Measurements from ENCODE around the gene JMJD1C. TPM values are rescaled to one million over a fixed set of nuclear protein-coding genes. Genes with fewer than 3 reads are reported as not detected.

Gene JMJD1C
- total and polyA plus RNA-seq, 2 donors (not counting 3 experiments of a cell fraction or from before 2014, with no cell fraction given), result 32.1 to 97.1 TPM

- Histone ChIP-seq H3K9ac (replicated peaks; ENCODE audit: extremely low read depth, insufficient read depth, low read length) (no peak overlapping the region), H3K4me2 (ENCODE audit: insufficient read depth, low read length) (no peak overlapping the region), H3K4me1 (ENCODE audit: control insufficient read depth, extremely low read depth, insufficient read depth, low read length) (peaks cover 7% of the 10 kb centered on the region), H3K36me3 (ENCODE audit: control insufficient read depth in 2 of 2, extremely low read depth in 1 of 2, insufficient read depth in 2 of 2, low read length in 2 of 2) (no peaks in the 10 kb centered on the region), H3K27ac (ENCODE audit: insufficient read depth, low read depth, low read length) (no peak overlapping the region), H3K9me1 (replicated peaks; ENCODE audit: control insufficient read depth, extremely low read depth, insufficient read depth, low read length) (no peaks in the 10 kb centered on the region), H4K20me1 (replicated peaks; ENCODE audit: control insufficient read depth, extremely low read depth, insufficient read depth, low read length) (peaks cover 8% of the 10 kb centered on the region), H3K9me3 (replicated peaks; ENCODE audit: control insufficient read depth, insufficient read depth, low read length) (no peaks in the 10 kb centered on the region), H2AFZ (ENCODE audit: low read depth, low read length) (no peak overlapping the region), H3K27me3 (ENCODE audit: control insufficient read depth in 2 of 2, insufficient read depth in 2 of 2, low read length in 2 of 2) (no peaks in the 10 kb centered on the region), H3K4me3 (replicated peaks in 1 of 3; ENCODE audit: insufficient read depth in 1 of 3, low read depth in 1 of 3, low read length in 3 of 3) (no peak overlapping the region), H3K79me2 (ENCODE audit: control insufficient read depth, insufficient read depth, low read length) (peaks cover 84% of the 10 kb centered on the region)
- TF ChIP-seq EZH2 (IDR thresholded peaks at IDR 0.05; ENCODE audit: borderline replicate concordance, low read depth, low read length, severe bottlenecking), result no peak
- TF ChIP-seq POLR2AphosphoS5 (IDR thresholded peaks at IDR 0.05; ENCODE audit: insufficient read depth, low read depth, low read length), result no peak
- TF ChIP-seq JUN (IDR thresholded peaks at IDR 0.05; ENCODE audit: borderline replicate concordance, insufficient read depth, insufficient read length, low read depth), result no peak
- TF ChIP-seq MAX (IDR thresholded peaks at IDR 0.05; ENCODE audit: insufficient read depth, insufficient read length), result no peak
- TF ChIP-seq FOS (IDR thresholded peaks at IDR 0.05; ENCODE audit: borderline replicate concordance, insufficient read depth, low read length), result no peak
- TF ChIP-seq CTCF (IDR thresholded peaks at IDR 0.05; ENCODE audit: extremely low read depth in 1 of 2, insufficient read depth in 1 of 2, low read depth in 1 of 2, low read length in 2 of 2), result no peak
- TF ChIP-seq GATA2 (IDR thresholded peaks at IDR 0.05; ENCODE audit: insufficient read depth, insufficient read length, low read depth, low read length), result no peak
- TF ChIP-seq MYC (IDR thresholded peaks at IDR 0.05; ENCODE audit: low read depth, low read length), result no peak
- TF ChIP-seq POLR2A (IDR thresholded peaks at IDR 0.05; ENCODE audit: low read depth, low read length), result no peak
- CTCF ChIA-PET, result interaction anchor here (1.7 kb wide), 2 partner anchors 55 to 499 kb away, joined by 4 to 5 read pairs; no protein-coding TSS in a partner anchor
- FAIRE-seq (no peak), DNase-seq (ENCODE audit: low read depth, low spot score) (no peak)
- dilution Hi-C loops (cut with MboI; ENCODE audit: extremely low pct_ligation_motif_present, low sequenced_read_pairs) (loop anchor here (25.0 kb wide), 1 partner anchor 490 kb away; no protein-coding TSS in a partner anchor), intact Hi-C loops (cut with micrococcal nuclease) (no loop called here)
- POLR2A ChIA-PET, result no interaction called here
- no TSS peak for BruUV-seq (replicated peaks)
Measured at GRCh38 chr10:63221950-63222349, 243.8 kb downstream of the JMJD1C start.

All from endothelial cell of umbilical vein (primary cell).